NT2/D1 (cell line): ENCODE results near the gene SLC7A5.
"Not testable (repeated sequence)": the region's sequence is repeated elsewhere in the genome, so short reads cannot be mapped to it uniquely, and the experiment has no call there.

ENCODE experiments used
- DNase-seq: peaks from one replicate; pipeline ENCODE4 v3.0.0-alpha.2; 2011; ENCODE audit warnings: low read depth, low spot score
- H3K27me3 ChIP-seq: 2 replicates; pipeline ENCODE4 v1.6.0; 2011; ENCODE audit warnings: mild to moderate bottlenecking; ENCODE audit not compliant: insufficient read length, insufficient read depth
- H3K36me3 ChIP-seq: 2 replicates; pipeline ENCODE4 v1.6.1; 2011; ENCODE audit warnings: mild to moderate bottlenecking, low read length, mixed read lengths; ENCODE audit not compliant: insufficient read depth, insufficient read length
- H3K4me1 ChIP-seq: 2 replicates; pipeline ENCODE4 v1.5.1; 2011; ENCODE audit not compliant: insufficient read depth, insufficient read length
- H3K4me3 ChIP-seq: 2 replicates; pipeline ENCODE4 v1.5.1; 2011; ENCODE audit warnings: low read depth; ENCODE audit not compliant: insufficient read length
- H3K9ac ChIP-seq: 2 replicates; pipeline ENCODE4 v1.6.0; 2011; ENCODE audit warnings: low read depth; ENCODE audit not compliant: insufficient read length
- H3K9me3 ChIP-seq: 2 replicates; pipeline ENCODE4 v1.5.1; 2011; ENCODE audit warnings: mild to moderate bottlenecking, low read length; ENCODE audit not compliant: insufficient read depth
- SUZ12 ChIP-seq: IDR thresholded peaks from 2 replicates; pipeline ENCODE4 v1.6.1; 2011; ENCODE audit not compliant: insufficient read length, insufficient read depth; ENCODE audit errors: extremely low read depth
- YY1 ChIP-seq: IDR thresholded peaks from 2 replicates; pipeline ENCODE4 v1.6.1; 2011; ENCODE audit not compliant: insufficient read length, insufficient read depth
- ZNF274 ChIP-seq: IDR thresholded peaks from 2 replicates; pipeline ENCODE4 v1.6.1; 2011; ENCODE audit warnings: mild to moderate bottlenecking, low read depth, low read length

The SLC7A5 gene

DNA sequence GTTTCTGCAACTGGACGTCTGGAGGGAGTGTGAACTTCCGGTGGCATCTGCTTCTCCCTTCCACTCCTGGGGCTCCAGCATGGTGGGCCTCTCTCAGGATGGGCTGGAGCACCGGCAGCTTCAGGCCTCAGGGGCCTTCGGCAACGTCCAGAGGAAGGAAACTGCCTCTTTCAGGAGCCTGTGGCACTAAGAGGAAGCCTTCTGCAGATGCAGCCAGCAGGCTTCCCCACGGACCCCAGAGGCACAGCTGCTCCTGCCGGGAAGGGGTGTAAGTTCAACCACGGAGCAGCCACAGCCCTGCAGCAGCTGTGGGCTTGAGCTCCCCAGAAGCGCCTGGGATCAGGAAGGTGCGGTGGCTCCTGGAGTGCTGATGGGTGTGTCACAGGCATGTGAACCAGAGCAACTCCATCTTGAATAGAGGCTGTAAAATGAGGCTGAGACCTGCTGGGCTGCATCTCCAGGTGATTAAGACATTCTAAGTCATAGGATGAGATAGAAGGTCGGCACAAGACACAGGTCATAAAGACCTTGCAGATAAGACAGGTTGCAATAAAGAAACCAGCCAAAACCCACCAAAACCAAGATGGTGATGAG is 52.7 kb downstream of the SLC7A5 start:
- DNase-seq = no peak
- H3K9me3 ChIP-seq = peaks cover 37% of the 10 kb centered on the region
- no peak overlapping the region for H3K9ac ChIP-seq
- H3K4me3 ChIP-seq = no peak overlapping the region
- TF ChIP-seq ZNF274 (no peak), SUZ12 (no peak), YY1 (no peak)
- peaks cover 13% of the 10 kb centered on the region for H3K4me1 ChIP-seq
- no peaks in the 10 kb centered on the region for H3K27me3 ChIP-seq
- no peaks in the 10 kb centered on the region for H3K36me3 ChIP-seq

GRCh38 chr16:87815567-87815966 is 53.7 kb downstream of the SLC7A5 start:
- no peak for TF ChIP-seq SUZ12
- no peak for TF ChIP-seq YY1
- no peak for TF ChIP-seq ZNF274
- no peak for DNase-seq
- H3K36me3 ChIP-seq = no peaks in the 10 kb centered on the region

DNA sequence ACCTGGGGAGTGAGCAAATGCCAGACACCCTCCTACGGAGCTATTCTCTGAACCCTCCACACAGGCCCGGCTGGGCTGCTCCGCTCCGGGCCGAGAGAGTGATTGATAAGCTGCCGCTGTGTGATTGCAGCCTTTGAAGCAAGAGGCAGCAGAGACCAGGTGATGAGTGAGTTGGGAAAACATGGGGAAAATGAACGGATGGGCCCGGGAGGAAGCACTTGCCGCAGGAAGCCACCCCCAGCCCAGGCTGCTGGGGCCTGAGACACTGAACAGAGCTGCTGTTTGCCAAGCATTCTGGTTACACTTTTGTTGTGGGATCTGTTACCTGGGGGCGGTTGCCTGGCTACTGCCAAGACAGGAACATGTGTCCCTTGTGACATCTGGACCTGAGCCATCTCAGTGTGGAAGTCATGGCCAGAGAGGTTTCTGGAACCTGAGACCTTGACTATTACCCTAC is 57.1 kb downstream of the SLC7A5 start:
- no peak overlapping the region for H3K4me3 ChIP-seq
- TF ChIP-seq SUZ12 = no peak
- no peak for TF ChIP-seq YY1
- no peak for TF ChIP-seq ZNF274
- DNase-seq = no peak

More at GRCh38 chr16:87815567-87815966, 53.7 kb downstream of the SLC7A5 start:
- peaks cover 37% of the 10 kb centered on the region for H3K9me3 ChIP-seq
- H3K4me1 ChIP-seq = peaks cover 11% of the 10 kb centered on the region
- no peak overlapping the region for H3K4me3 ChIP-seq
- no peaks in the 10 kb centered on the region for H3K27me3 ChIP-seq
- H3K9ac ChIP-seq = no peak overlapping the region

GRCh38 chr16:87811454-87811853 is 57.9 kb downstream of the SLC7A5 start:
- H3K4me3 ChIP-seq, H3K36me3 ChIP-seq, DNase-seq, H3K27me3 ChIP-seq, H3K9ac ChIP-seq, H3K4me1 ChIP-seq: not testable (repeated sequence)
- H3K9me3 ChIP-seq = peaks cover 16% of the 10 kb centered on the region; the same call in 1 of the 2 replicates

More for the DNA sequence above, 57.1 kb downstream of the SLC7A5 start:
- Histone ChIP-seq H3K36me3 (no peaks in the 10 kb centered on the region), H3K9ac (no peak overlapping the region), H3K4me1 (peaks cover 4% of the 10 kb centered on the region), H3K9me3 (peaks cover 24% of the 10 kb centered on the region), H3K27me3 (peaks cover 3% of the 10 kb centered on the region)

GRCh38 chr16:87809150-87809902 is 60.0 kb downstream of the SLC7A5 start:
- no peak for DNase-seq

DNA sequence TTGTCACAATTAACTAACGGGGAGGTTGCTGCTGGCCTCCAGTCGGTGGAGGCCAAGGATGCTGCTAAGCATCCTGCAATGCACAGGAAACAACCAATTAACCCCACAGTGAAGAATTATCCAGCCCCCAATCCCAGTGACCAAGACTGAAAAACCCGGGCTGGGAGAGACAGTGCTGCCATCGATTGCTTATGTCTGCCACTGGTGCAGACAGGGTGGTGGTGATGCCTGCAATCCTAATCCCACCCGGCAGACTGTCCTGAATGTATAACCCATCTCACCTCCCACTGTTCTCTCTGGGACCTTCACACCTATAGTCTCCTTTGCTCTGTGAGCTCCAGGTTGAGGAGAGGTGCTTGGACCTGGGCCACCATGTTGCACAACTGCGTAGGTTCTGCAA is 61.2 kb downstream of the SLC7A5 start:
- Histone ChIP-seq H3K27me3 (peaks cover 3% of the 10 kb centered on the region), H3K9me3 (peaks cover 14% of the 10 kb centered on the region; the same call in 1 of the 2 replicates), H3K4me1 (peaks cover 8% of the 10 kb centered on the region), H3K36me3 (no peaks in the 10 kb centered on the region), H3K9ac (no peak overlapping the region), H3K4me3 (no peak overlapping the region)
- DNase-seq = no peak
- no peak for TF ChIP-seq SUZ12
- no peak for TF ChIP-seq ZNF274
- TF ChIP-seq YY1 = no peak

More at GRCh38 chr16:87809150-87809902, 60.0 kb downstream of the SLC7A5 start:
- TF ChIP-seq YY1 (no peak), SUZ12 (no peak), ZNF274 (no peak)
- no peaks in the 10 kb centered on the region for H3K36me3 ChIP-seq
- H3K27me3 ChIP-seq = peaks cover 3% of the 10 kb centered on the region
- H3K9me3 ChIP-seq = peaks cover 4% of the 10 kb centered on the region; the same call in 1 of the 2 replicates
- H3K4me1 ChIP-seq = peaks cover 8% of the 10 kb centered on the region
- no peak overlapping the region for H3K4me3 ChIP-seq
- no peak overlapping the region for H3K9ac ChIP-seq
